Measurements from ENCODE around the gene CATSPERD.
"Not testable (repeated sequence)": the region's sequence is repeated elsewhere in the genome, so short reads cannot be mapped to it uniquely, and the experiment has no call there.

The CATSPERD gene

DNA sequence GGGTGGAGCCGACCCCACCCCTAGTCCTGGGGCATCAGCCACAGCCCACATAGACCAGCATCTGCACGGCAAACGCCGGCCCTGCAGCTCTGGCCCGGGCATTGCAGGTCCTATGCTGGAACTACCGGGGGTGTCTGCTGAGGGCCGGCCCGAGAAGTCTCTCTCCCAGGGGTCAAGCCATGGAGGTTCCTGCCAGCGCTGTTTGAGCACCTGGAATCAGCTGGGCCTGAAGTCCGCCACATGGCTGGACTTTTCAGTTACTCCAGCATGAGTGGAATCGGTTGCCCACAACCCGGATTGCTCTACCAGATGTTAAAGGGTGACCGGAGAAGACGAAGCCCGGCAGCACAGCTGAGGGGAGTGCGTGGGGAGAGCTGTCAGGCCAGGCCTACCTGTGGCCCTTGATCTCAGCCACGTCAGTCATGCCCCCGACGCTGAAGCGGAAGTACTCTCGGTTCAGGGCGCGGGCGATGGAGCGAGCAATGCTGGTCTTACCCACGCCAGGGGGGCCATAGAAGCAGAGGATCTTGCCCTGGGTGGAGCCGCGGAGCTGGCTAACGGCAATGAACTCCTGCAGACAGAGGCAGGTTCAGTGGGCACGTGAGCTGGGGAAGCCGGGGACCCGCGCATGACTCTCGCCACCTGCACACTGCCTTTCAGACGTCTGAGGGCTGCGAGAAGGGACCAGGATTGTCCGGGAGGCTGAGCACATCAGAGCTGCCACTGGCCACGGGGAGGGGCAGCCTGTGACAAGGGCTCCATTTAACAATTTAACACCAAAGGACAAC, 21.6 kb upstream of the CATSPERD start:
- DNase-seq = no peak

DNA sequence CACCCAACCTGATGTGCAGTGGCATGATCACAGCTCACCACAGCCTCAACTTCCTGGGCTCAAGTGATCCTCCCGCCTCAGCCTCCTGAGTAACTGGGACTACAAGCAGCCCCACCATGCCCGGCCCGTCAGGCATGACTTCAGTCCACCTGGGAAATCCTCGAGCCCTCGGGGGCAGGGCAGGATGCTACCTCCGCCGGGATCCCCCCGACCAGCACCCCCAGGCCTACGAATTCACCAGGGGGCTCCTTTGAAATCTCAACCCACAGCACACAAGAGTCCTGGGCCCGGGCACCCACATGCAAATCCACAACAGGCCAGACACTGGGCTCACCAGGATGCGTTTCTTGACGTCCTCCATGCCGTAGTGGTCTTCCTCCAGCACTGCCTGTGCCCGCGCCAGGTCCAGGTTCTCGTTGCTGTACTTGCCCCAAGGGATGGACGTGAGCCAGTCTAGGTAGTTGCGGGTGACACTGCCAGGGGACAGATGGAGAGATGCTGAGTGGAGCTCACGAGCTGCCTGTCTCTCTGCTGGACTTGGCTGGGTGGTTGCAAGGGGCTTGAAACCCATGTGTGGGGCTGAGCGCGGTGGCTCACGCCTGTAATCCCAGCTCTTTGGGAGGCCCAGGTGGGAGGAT, 19.9 kb upstream of the CATSPERD start:
- no peak for DNase-seq

DNA sequence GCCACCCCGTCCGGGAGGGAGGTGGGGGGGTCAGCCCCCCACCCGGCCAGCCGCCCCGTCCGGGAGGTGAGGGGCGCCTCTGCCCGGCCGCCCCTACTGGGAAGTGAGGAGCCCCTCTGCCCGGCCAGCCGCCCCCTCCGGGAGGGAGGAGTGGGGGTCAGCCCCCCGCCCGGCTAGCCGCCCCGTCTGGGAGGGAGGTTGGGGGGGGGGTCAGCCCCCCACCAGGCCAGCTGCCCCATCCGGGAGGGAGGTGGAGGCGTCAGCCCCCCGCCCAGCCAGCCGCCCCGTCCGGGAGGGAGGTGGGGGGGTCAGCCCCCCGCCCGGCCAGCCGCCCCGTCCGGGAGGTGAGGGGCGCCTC, 18.4 kb upstream of the CATSPERD start:
- not testable (repeated sequence) for DNase-seq

DNA sequence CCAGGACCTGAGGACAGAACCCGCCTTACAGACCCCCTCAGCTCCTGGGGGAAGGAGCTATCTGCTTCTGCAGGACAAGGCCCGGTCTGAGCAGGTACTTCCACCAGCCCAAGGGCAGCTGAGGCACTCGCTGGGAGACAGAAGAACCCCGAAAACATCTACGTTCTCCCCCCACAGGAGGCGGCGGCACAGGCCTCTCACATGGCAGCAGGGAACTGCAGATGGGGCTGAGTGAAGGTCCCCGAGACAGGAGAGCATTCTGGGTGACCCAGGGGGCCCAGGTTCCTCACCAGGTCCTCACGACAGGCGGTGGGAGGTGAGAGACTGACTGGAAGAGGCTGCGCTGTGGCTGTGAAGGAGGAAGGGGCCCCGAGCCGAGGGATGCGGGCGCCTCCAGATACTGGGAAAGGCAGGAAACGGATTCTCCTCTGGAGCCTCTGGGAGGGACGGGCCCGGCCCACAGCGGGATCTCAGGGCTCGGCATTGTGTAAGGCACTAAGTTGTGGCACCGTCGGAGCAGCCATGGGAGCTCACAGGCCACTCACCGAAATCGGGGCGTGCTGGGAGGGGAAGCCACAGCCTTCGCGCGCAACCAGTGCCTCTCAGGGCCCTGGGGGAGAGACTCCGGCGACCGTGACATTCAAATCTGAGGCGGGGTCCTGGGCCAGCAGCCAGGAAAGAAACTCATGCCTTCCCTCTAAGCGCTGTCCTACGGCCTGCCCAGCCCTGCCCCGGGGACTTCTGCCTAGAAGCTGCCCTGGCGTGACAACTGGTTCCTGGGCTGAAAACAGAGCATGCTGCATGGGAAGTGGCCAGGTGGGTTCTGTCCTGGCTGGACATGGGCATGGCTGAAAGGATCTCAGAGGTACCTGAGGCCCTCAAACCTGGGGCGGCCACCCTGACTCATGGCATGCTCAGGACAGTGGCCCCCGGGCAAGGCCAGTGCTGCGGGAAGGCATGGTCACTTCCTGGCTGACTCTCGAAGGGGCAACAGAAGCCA, 16.3 kb upstream of the CATSPERD start:
- no peak for DNase-seq

DNA sequence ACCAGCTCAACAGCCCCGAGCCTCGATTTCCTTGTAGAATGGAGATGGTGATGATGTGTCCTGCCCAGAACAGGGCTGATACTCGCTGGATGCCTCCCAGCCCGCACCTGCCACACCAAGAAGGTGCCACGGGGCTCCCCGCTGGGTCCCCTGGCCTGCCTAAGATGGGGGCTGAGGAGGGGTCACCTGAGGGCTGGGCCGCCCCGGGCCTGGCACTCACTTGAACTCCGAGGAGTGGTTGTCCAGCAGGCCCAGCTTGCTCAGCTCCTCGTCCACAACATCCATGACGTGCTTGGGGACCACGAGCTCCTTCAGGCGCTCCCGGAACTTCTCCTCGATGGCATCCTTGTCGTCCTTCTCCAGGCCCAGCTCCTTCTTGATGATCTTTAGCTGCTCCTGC, 14.9 kb upstream of the CATSPERD start:
- DNase-seq = no peak

DNA sequence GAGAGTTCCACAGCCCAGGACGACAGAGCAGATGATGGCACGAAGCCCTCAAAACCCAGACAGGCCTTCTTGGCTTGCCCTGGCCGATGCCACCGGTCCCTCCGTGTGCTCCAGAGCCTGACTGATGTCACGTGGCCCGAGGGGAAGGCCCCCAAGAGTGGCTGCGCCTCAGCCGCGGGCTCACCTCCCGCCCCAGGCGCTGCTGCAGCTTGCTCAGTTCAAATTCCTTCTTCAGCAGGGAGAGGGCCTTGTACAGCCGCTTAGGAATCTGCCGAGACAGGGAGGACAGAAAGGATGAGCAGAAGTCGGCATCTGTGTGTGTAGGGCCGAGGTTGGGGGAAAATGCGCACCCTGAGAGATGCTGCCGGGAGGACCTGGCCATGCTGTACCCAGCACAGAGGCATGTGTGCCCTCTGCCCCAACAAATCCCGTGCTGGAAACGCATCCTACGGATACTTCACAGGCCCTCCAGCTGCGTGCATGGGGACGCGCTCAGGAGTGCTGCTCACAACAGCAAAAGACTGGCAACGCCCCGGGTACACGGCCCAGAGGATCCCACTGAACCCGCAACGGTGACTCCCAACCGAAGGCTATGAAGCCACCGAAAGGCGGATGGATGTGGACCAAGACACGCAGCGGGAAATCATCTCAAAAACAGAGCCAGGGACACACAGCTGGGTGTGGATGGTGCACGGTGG, 13.4 kb upstream of the CATSPERD start:
- no peak for DNase-seq

DNA sequence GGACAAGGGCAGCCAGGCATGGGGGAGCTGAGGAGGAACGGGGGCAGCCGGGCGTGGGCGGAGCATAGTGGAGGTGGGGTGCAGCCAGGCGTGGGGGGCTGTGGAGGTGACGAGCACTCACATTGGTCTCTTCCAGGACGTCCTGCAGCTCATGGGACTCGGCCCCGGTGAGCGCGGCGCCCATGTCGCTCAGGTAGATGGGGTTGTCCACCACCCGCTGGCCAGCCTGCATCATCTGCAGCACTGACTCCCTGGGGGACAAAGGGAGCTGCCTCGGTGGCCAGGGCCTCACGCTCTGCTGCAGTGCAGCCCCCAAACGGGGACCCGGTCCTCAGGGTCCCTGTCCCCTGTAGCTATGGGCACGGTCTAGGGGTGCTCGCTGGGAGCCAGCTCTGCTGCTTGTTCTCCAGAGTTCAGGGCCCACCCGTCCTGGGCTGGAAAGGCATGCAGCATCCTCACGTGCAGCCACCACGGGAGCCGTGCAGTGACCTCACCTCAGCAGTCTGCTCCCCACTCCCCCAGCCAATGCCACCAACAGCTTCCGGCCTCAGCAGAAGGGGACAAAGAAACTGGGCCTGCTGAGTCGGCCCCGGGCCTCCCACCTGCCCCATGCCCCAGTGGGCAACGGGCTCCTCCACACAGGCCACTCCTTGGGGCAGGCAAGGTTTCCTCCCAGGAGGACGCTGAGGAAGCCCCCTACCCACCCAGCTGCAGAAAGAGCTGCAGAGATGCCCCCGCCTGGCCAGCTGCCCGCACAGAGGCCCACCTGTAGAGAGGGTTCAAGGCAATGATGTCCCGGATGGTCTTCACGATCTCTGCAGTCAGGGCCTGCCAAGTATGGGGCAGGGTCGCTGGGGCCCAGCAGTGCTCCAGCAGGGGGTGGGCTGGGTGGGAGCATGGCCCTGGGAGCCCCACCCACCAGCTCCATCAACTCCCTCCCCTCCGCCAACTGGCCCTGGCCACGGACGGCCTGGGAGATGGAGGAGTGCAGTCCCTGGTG, 12.6 kb upstream of the CATSPERD start:
- DNase-seq = no peak

DNA sequence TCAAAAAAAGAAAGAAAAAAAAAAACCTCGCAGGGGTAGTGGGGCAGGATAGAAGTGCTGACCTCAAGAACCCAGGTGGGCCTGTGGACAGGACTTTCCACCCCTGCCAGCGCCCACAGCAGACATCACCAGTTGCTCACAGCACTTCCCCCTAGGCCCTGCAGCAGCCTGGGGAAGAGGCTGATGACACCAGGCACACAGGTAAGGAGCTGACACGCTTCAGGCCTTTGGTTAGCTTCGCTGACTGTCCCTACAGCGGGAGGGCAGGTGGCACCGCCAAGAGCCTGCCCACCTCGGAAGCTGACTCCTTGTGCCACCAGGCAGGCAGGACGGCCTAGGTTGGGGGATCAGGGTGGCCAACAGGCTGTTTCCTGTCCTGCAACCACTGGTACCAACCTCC, 9.4 kb upstream of the CATSPERD start:
- no peak for DNase-seq

DNA sequence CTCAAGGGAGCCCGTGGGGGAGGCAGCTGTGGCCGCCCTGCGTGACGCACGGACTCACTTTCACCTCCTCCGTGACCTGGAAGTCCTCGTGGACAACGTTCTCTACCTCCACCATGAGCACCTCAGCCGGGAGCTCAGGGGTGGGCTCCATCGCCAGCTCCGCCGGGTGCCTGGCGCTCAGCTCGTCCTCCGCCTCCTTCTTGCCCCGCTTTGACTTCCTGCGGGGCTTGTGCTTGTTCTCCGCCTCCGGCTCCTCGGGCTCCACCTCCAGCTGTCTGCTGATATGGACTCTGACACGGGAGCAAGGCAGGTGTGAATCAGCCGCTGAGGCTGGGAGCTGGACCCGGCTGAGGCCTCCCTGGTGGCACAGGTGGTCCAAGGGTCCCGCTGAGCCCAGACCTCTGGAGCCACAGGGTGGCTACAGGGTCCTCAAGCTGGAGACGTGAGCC, 8.7 kb upstream of the CATSPERD start:
- no peak for DNase-seq

DNA sequence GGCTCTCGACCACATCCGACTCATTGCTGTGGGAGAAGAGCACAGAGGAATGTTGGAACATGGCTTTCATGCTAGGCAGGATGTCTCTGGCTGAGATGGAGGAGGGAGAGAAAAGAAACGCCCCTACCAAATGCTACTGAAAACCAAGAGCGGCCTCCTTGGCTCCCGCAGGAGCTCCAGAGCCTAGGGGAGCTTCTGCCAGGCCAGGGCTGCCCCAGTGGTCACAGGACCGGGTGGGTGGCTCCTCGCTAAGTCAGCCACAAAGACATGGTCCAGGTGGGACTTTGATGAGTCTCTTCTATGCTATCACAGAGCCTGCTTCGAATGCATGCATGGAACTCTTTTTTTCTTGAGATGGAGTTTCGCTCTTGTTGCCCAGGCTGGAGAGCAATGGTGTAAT, 7.2 kb upstream of the CATSPERD start:
- DNase-seq = no peak

DNA sequence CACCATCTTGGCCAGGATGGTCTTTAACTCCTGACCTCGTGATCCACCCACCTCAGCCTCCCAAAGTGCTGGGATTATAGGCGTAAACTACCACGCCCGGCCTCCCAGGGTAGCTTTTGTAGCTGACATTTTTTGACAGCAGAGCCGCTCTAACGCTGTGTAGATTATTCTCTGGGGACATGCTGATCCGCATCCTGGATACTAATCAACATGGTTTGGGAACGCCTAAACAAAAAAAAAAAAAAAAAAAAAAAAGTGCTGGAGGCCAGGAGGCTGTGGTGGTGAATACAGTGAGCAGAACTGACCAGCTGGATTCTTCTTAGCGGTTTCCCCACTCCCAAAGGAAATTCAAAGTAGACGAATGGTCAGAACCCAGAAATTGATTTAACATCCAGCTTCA, 5.6 kb upstream of the CATSPERD start:
- no peak for DNase-seq

DNA sequence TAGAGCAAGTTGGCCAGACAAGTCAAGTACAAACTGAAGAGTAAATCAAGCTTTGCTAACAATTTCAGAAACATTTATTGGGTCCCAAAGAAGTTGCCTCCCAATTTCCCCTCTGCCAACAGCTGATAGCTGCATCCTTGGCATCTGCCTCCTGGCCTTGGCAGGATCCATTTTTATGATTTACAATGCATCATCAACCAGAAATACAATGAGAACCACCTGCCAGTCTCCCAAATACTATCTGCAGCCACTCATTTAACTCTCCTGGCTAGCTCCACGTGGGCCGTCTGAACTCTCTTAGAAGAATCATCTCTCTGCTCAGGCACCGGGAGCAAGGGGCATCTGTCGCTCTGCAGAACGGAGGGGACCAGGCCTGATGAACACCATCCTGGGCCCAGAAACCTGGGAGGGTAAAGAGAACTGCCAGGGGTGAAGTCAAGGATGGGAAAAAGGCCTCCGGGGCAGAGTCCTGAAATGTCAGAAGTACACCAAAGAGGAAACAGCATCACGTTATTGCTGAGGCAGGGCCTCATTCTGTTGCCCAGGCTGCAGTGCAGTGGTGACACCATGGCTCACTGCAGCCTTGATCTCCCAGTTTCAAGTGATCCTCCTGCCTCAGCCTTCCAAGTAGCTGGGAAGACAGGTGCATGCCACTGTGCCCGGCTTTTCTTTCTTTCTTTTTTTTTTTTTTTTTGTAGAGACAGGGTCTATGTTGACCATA, 3.1 kb upstream of the CATSPERD start:
- DNase-seq = no peak

DNA sequence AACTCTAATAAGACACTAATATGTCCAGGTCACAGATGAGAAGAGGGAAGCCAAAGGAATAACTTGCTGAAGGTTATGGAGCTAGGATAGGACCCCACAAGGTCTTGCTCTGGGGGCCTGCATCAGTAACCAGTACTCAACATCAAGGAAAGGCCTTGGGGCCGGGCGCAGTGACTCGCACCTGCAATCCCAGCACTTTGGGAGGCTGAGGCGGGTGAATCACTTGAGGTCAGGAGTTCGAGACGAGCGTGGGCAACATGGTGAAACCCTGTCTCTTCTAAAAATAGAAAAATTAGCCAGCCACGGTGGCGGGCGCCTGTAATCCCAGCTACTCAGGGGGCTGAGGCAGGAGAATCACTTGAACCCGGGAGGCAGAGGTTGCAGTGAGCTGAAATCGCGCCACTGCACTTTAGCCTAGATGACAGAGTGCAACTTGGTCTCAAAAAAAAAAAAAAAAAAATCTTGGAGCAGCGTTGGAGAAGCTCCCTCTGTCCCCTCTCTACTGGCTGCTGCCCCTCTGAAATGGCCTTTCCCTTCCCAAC, 2.3 kb upstream of the CATSPERD start:
- peak; percentile 85 for DNase-seq

DNA sequence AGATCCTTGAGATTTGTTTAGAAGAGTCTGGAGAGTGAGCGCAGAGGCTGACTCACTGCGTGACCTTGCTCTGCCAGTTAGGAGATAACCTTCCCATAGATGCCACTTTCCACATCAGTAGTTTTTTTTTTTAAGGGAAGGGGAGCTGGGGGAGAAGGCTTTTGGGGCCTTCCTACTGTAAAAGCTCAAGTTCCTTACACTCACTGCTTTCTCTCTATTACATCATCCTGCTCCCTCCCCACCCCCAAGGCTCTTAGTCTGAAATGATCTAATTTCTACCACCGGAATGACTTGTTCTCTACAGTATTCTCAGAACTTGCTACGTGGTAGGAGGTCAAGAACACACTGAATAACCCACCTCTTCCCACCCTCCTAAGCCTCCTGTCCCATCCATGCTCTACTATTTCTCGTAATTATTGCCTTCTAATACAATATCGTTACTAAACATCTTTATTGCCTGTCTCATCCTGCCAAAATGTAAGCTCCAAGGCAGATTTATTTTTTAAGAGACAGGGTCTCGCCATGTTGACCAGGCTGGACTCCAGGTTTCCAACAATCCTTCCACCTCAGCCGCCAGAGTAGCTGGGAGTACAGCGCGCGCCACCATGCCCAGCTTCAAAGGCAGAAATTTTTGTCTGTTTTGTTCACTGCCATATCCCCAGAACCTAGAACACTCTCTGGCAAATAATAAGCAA, 1.7 kb upstream of the CATSPERD start:
- peak; percentile 78 for DNase-seq

DNA sequence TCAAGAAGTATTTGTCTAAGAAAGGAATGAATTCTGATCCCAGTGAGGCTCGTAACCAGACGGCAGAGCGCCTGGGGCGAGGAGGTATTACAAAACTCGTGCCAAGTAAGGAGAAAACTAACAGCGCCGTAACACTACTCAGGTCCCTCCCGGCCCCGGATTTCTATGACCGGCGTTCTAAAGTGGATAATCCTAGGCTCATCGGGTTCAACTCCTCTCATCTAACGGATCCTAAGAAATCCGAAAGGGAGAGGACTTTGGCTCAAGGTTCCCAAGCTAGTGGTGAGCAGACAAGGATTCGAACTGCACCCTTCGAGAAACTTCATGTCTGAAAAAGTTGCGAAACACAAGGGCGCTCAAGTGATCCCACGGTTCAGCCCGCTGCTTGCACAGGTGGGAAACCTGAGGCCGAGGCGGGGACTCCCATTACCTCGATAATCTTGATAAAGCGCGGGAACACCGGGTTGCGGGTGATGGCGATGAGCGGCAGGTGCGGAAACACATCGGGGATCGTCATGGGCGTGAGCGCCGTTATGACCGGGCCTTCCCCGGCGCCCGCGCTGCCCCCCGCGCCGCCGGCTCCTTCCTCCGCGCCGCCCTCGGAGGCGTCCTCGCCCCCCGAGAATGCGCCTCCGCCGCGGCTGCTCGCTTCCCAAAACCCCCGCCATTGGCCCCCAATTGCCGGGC, 1.0 kb upstream of the CATSPERD start:
- no peak for DNase-seq

DNA sequence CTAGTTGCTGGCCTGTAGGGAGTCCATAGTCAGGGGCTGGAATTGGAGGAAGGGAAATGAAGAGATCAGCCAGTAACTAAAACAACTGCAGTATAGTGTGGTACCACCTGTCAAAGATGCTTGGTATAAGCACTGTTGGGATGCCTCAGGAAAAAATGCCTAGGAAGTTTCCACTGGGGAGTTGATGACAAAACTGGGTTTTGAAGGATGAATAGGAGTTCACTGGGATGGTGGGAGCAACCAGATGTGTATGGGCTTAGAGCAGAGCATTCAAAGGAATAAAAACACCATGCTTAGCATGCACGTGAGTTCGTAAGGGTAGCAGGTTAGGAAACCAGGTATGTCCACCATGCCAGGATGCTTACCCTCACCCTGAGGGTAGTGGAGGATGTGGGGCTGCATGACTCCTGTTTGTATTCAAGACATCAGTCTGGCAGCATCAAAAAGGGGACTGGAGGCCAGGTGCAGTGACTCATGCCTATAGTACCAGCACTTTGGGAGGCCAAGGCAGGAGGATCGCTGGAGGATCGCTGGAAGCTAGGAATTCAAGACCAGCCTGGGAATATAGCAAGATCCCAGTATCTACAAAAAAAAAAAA, 7.1 kb downstream of the CATSPERD start:
- no peak for DNase-seq

DNA sequence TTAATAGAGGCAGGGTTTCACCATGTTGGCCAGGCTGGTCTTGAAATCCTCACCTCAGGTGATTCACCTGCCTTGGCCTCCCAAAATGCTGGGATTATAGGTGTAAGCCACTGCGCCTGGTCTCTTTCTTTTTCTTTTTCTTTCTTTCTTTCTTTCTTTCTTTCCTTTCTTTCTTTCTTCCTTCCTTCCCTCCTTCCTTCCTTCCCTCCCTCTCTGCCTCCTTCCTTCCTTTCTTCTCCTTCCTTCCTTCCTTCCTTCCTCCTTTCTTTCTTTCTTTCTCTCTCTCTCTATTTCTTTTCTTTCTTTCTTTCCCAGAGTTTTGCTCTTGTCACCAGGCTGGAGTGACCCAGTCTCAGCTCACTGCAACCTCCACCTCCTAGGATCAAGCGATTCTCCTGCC, 12.7 kb downstream of the CATSPERD start:
- not testable (repeated sequence) for DNase-seq

DNA sequence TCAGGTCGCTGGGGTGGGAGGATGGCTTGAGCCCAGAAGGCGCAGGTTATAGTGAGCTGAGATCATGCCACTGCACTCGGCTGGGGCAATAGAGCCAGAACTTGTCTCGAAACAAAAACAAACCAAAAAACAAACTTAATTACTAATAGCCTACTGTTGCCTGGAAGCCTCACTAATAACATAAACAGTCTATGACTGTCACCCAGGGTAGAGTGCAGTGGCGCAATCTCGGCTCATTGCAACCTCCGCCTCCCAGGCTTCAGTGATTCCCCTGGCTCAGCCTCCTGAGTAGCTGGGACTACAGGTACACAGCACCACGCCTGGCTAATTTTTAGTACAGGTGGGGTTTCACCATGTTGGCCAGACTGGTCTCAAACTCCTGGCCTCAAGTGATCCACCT, 18.0 kb downstream of the CATSPERD start:
- no peak for DNase-seq

DNA sequence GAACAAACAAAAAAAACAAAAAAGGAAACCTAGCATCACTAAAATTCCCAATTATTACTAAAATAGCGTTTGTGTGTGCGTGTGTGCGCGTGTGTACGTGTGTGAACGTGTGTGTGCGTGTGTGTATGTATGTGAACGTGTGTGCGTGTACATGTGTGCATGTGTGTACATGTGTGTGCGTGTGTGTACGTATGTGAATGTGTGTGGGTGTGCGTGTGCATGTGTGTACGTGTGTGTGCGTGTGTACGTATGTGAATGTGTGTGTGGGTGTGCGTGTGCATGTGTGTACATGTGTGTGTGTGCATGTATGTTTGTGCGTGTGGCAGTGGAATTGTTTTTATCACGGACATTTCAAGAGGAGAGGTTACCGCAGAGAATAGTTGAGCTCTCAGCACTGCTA, 21.6 kb downstream of the CATSPERD start:
- DNase-seq = no peak

Data from activated effector memory CD4-positive, alpha-beta T cell treated with anti-CD3 and anti-CD28 coated beads, Interleukin-2, amount 50 U/mL, for 16 hours (primary cell).